HEK293 (cell line): Measurements from ENCODE around the gene RBM17.

Experiments used
- CTCF ChIA-PET: fragments of 350-600 bp; formaldehyde crosslinking; extraction: SDS; loops from one replicate; lab custom pipeline; 2021; ENCODE audit warnings: antibody characterized with exemption; lab: Yijun Ruan, JAX
- POLR2A ChIA-PET: fragments of 300-600 bp; formaldehyde crosslinking; extraction: SDS; loops from one replicate; lab custom pipeline; 2020; ENCODE audit warnings: antibody characterized with exemption, inconsistent platforms; lab: Yijun Ruan, JAX
- H3K27ac ChIP-seq: fragments of 200-500 bp; sonication (Bioruptor generic); 2 replicates; pipeline ENCODE4 v1.5.1; 2014; ENCODE audit warnings: low read depth, low read length, control low read depth, inconsistent platforms; ENCODE audit errors: extremely low read depth
- H3K36me3 ChIP-seq, 2 experiments: fragments of 200-500 bp in 1 of 2; sonication (Bioruptor generic) in 1 of 2; 1 replicate in 1 of 2; 2 replicates in 1 of 2; pipeline ENCODE4 v1.5.1; 2014 to 2017; ENCODE audit warnings: inconsistent platforms in 2 of 2, low read length in 2 of 2; ENCODE audit not compliant: control insufficient read depth in 2 of 2, insufficient read depth in 1 of 2
- H3K4me1 ChIP-seq: fragments of 200-500 bp; sonication (Bioruptor generic); 2 replicates; pipeline ENCODE4 v1.5.1; 2014; ENCODE audit warnings: mild to moderate bottlenecking, low read length, inconsistent platforms; ENCODE audit not compliant: control insufficient read depth, insufficient read depth
- H3K4me3 ChIP-seq: 2 replicates; pipeline ENCODE4 v1.5.1; 2011; ENCODE audit warnings: low read depth, mild to moderate bottlenecking, control low read depth, low read length, moderate library complexity
- H3K9me3 ChIP-seq: fragments of 200-500 bp; sonication (Bioruptor generic); 2 replicates; pipeline ENCODE4 v1.5.1; 2014; ENCODE audit warnings: low read depth, low read length, inconsistent platforms; ENCODE audit not compliant: control insufficient read depth, insufficient read depth
- GLI2 ChIP-seq: fragments of 450-650 bp; formaldehyde crosslinking; IDR thresholded peaks from 2 replicates; pipeline ENCODE4; 2017; ENCODE audit warnings: missing biosample characterization, missing genetic modification characterization, low read depth, borderline replicate concordance
- HOXA7 ChIP-seq: sonication (generic); formaldehyde crosslinking; IDR thresholded peaks from 2 replicates; pipeline ENCODE4 v1.8.1; 2022; ENCODE audit warnings: missing genetic modification reagents, borderline replicate concordance
- IKZF3 ChIP-seq: fragments of 450-650 bp; IDR thresholded peaks from 2 replicates; pipeline ENCODE4 v1.5.0; 2018; ENCODE audit warnings: missing biosample characterization, mild to moderate bottlenecking, missing genetic modification characterization, moderate library complexity
- PRDM10 ChIP-seq: fragments of 450-650 bp; formaldehyde crosslinking; IDR thresholded peaks from 2 replicates; pipeline ENCODE4 v1.5.1; 2016; ENCODE audit warnings: missing biosample characterization, missing genetic modification characterization
- SETDB1 ChIP-seq: IDR thresholded peaks from one replicate; pipeline ENCODE4 v1.6.1; 2017; ENCODE audit warnings: mild to moderate bottlenecking, low read length, moderate library complexity, mixed read lengths; ENCODE audit not compliant: insufficient read length
- TCF7L2 ChIP-seq: IDR thresholded peaks from 2 replicates; pipeline ENCODE4 v1.6.1; 2011; ENCODE audit warnings: low read depth, mild to moderate bottlenecking, inconsistent platforms, low read length, moderate library complexity, borderline replicate concordance
- YY1 ChIP-seq: fragments of 450-650 bp; formaldehyde crosslinking; IDR thresholded peaks from 2 replicates; pipeline ENCODE4 v1.5.1; 2018; ENCODE audit warnings: missing biosample characterization, missing genetic modification characterization
- ZBTB1 ChIP-seq: fragments of 450-650 bp; formaldehyde crosslinking; IDR thresholded peaks from 2 replicates; pipeline ENCODE4 v1.5.1; 2016; ENCODE audit warnings: missing biosample characterization, missing genetic modification characterization
- ZBTB7A ChIP-seq: fragments of 450-650 bp; formaldehyde crosslinking; IDR thresholded peaks from 2 replicates; pipeline ENCODE4 v1.5.1; 2016; ENCODE audit warnings: low read depth, missing biosample characterization, missing genetic modification characterization
- ZFP3 ChIP-seq: fragments of 450-650 bp; formaldehyde crosslinking; IDR thresholded peaks from 2 replicates; pipeline ENCODE4 v1.5.1; 2016; ENCODE audit warnings: low read depth, missing biosample characterization, missing genetic modification characterization
- ZNF24 ChIP-seq: fragments of 450-650 bp; formaldehyde crosslinking; IDR thresholded peaks from 2 replicates; pipeline ENCODE4 v1.5.1; 2016; ENCODE audit warnings: missing biosample characterization, missing genetic modification characterization
- ZNF335 ChIP-seq: fragments of 450-650 bp; formaldehyde crosslinking; conservative IDR thresholded peaks from 2 replicates; pipeline ENCODE4 v1.5.1; 2016; ENCODE audit warnings: missing biosample characterization, missing genetic modification characterization
- ZNF433 ChIP-seq: fragments of 450-650 bp; formaldehyde crosslinking; IDR thresholded peaks from 2 replicates; pipeline ENCODE4 v1.5.1; 2016; ENCODE audit warnings: missing biosample characterization, missing genetic modification characterization, low read depth
- ZNF549 ChIP-seq: fragments of 450-650 bp; IDR thresholded peaks from 2 replicates; pipeline ENCODE4 v1.5.1; 2018; ENCODE audit warnings: missing biosample characterization, missing genetic modification characterization, mild to moderate bottlenecking, inconsistent platforms, moderate library complexity
- ZNF645 ChIP-seq: fragments of 450-650 bp; formaldehyde crosslinking; IDR thresholded peaks from 2 replicates; pipeline ENCODE4; 2016; ENCODE audit warnings: missing biosample characterization, missing genetic modification characterization
- TF ChIP-seq, protein P1 (sequence below): fragments of 450-650 bp; formaldehyde crosslinking; IDR thresholded peaks from 2 replicates; pipeline ENCODE4 v1.5.1; 2017; ENCODE audit warnings: missing biosample characterization, missing genetic modification characterization
- TF ChIP-seq, protein P2 (sequence below): fragments of 450-650 bp; formaldehyde crosslinking; IDR thresholded peaks from 2 replicates; pipeline ENCODE4 v1.5.1; 2017; ENCODE audit warnings: missing biosample characterization, missing genetic modification characterization

RBM17 gene

GRCh38 chr10:6158276-6158675 lies 69.4 kb downstream of the RBM17 start:
- CTCF ChIA-PET, result interaction anchor here (1.4 kb wide), 1 partner anchor 48 kb away, joined by 3 read pairs; no protein-coding TSS in a partner anchor
- H3K36me3 ChIP-seq, result no peaks in the 10 kb centered on the region; a peak in 1 of 3 replicates
- TF ChIP-seq ZFP3 (tag by site-specific recombination) (no peak), ZNF24 (tag by site-specific recombination) (no peak), GLI2 (tag by site-specific recombination) (no peak), ZNF335 (no peak), SETDB1 (no peak), IKZF3 (tag by site-specific recombination) (no peak), ZNF433 (tag by site-specific recombination) (no peak), YY1 (no peak), PRDM10 (tag by site-specific recombination) (no peak), TCF7L2 (no peak), HOXA7 (no peak), ZBTB1 (tag by site-specific recombination) (no peak), ZNF645 (no peak), ZNF549 (tag by site-specific recombination) (no peak), ZBTB7A (tag by site-specific recombination) (no peak)
- TF ChIP-seq, protein P1, sequence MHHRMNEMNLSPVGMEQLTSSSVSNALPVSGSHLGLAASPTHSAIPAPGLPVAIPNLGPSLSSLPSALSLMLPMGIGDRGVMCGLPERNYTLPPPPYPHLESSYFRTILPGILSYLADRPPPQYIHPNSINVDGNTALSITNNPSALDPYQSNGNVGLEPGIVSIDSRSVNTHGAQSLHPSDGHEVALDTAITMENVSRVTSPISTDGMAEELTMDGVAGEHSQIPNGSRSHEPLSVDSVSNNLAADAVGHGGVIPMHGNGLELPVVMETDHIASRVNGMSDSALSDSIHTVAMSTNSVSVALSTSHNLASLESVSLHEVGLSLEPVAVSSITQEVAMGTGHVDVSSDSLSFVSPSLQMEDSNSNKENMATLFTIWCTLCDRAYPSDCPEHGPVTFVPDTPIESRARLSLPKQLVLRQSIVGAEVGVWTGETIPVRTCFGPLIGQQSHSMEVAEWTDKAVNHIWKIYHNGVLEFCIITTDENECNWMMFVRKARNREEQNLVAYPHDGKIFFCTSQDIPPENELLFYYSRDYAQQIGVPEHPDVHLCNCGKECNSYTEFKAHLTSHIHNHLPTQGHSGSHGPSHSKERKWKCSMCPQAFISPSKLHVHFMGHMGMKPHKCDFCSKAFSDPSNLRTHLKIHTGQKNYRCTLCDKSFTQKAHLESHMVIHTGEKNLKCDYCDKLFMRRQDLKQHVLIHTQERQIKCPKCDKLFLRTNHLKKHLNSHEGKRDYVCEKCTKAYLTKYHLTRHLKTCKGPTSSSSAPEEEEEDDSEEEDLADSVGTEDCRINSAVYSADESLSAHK, result no peak
- TF ChIP-seq, protein P2, sequence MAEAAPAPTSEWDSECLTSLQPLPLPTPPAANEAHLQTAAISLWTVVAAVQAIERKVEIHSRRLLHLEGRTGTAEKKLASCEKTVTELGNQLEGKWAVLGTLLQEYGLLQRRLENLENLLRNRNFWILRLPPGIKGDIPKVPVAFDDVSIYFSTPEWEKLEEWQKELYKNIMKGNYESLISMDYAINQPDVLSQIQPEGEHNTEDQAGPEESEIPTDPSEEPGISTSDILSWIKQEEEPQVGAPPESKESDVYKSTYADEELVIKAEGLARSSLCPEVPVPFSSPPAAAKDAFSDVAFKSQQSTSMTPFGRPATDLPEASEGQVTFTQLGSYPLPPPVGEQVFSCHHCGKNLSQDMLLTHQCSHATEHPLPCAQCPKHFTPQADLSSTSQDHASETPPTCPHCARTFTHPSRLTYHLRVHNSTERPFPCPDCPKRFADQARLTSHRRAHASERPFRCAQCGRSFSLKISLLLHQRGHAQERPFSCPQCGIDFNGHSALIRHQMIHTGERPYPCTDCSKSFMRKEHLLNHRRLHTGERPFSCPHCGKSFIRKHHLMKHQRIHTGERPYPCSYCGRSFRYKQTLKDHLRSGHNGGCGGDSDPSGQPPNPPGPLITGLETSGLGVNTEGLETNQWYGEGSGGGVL (tag by site-specific recombination), result no peak
- no peak overlapping the region for H3K27ac ChIP-seq
- H3K4me3 ChIP-seq, result no peak overlapping the region
- POLR2A ChIA-PET, result interaction anchor here (0.7 kb wide), 1 partner anchor 54 kb away, joined by 3 read pairs; no protein-coding TSS in a partner anchor
- H3K4me1 ChIP-seq, result peaks cover 7% of the 10 kb centered on the region
- no peaks in the 10 kb centered on the region for H3K9me3 ChIP-seq
